AG20443 (cell line): Measurements from ENCODE around the gene PCBP3.
"Not testable (repeated sequence)": the region's sequence is repeated elsewhere in the genome, so short reads cannot be mapped to it uniquely, and the experiment has no call there.

Source experiments
- DNase-seq: peaks from one replicate; pipeline ENCODE4 v3.0.0; 2012; ENCODE audit warnings: low spot score, mixed read lengths

Gene PCBP3

DNA sequence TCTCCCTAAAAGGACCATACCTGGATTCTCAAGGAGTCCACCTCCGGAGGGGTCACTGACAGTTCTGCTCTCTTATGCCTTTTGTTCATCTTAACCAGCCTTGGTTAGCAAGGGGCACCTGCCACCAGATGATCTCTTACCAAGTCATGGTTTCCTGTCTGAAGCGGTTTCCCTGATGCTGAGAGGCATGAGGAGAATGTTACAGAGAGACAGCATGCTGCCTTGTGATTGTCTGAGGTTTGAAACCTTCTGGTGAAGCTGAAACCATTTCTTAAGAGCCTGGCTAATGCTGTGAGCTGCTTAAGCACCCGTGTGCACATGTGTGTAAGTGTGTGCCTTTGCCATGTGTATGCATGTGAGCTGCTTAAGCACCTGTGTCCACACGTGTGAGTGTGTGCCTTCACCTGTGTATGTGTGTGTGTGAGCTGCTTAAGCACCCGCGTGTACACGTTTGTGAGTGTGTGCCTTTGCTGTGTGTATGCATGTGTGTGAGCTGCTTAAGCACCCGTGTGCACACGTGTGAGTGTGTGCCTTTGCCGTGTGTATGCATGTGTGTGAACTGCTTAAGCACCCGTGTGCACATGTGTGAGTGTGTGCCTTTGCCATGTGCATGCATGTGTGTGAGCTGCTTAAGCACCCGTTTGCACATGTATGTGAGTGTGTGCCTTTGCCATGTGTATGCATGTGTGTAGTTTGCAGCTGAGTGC, 201.7 kb downstream of the PCBP3 start:
- DNase-seq, result no peak

DNA sequence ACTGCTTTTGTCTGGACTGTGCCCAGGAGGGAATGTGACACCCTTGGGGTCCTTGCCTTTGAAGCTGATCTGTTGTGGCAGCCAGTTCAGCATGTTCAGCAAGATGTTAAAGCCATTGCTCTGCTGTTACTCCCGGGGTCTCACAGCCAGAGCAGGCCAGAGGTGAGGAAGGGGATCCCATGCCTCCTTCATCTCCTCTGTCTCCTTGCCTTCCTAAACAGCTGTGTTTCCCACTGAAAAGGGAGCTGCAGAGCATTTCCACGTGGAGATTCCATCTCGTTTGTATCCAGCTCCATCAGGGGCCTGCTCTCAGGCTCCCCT, 202.2 kb downstream of the PCBP3 start:
- DNase-seq, result no peak

DNA sequence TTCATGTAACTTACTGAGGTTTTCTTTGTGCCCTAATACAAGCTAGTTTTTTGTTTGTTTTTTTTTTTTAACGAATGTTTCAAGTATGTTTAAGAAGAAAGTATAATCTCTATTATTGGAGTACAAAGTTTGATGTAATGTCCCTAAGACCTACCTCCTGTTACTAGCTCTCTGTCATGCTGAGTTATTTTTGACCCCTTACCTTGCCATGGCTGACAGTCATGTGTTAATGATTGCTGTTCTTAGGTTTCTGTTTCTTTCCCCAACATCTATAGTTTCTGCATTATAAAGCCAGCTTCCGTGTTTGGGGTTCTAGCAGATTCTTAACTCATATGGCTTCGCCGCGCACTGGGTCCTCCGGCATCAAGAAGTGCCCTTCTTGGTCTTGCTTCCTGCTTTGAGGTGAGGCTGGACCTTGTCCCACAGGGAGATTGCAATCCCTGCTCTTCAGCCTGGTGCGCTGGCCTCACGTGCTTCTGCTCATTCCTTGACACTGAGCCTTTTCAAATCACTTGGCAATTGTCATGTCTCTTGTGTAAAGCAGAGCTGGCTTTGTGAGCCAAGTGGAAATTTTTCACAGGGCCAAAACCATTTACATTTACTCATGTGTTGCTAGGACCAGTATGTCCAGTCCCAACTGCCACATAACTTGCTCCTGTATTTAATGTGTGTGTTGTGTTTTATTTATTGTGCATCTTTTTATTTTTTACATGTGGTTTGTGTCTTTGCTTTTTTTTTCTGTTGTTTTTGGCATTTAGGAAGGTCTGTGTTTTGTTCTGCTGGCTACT, 203.0 kb downstream of the PCBP3 start:
- DNase-seq, result peak; percentile 71

DNA sequence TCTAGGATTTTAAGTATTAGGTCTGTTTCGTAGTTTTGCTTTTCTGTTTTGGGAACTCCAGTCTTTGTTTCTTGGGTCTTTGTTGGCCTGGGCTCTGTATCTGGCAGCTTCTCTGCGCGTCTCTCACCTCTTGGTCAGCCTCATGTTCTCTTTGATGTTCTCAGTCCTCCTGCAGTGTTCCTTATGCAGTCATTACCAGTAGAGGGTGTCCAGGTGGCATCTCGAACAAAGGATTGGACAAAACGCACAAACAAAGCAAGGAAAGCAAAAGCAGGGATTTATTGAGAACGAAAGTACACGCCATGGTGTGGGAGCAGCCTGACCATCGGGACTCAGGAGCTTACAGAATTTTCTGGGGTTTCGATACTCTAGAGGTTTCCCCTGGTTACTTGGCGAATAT, 204.3 kb downstream of the PCBP3 start:
- DNase-seq, result no peak

DNA sequence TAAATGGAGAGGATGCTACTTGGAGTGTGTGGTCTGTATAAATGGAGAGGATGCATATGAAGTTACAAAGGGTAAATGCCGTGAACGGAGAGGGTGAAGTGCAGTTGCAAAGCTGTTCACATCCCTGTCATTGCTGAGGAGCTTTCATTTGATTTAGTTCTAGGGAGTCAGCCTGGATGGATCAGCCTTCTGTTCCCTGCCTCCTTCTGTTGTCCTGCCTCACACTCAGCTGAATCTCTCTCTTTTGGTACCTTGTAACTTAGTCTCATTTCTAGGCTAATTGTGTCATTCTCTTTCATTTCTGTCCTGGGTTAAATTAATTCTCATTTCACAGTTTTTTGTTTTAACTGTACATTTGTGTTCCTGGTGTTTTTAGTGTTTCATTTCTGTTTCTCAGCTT, 204.8 kb downstream of the PCBP3 start:
- no peak for DNase-seq

DNA sequence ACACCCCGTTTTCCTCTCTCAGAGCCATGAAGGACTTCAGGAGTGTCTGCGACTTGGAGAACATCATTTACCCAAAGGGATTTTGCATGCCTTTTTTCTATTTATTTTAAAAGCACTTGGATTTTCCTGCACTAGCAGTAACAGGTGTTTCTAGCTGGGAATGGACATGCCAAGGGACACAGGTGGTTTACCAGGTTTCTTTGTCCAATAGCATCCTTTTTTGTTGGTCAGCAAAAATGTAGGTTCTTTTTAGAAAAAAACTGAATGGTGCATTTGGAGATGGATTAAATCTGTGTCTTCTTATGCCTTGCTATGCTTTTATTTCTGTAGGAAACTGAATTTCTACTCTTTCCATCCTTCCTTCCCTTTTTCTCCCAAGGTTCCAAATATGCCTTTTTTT, 205.3 kb downstream of the PCBP3 start:
- no peak for DNase-seq

DNA sequence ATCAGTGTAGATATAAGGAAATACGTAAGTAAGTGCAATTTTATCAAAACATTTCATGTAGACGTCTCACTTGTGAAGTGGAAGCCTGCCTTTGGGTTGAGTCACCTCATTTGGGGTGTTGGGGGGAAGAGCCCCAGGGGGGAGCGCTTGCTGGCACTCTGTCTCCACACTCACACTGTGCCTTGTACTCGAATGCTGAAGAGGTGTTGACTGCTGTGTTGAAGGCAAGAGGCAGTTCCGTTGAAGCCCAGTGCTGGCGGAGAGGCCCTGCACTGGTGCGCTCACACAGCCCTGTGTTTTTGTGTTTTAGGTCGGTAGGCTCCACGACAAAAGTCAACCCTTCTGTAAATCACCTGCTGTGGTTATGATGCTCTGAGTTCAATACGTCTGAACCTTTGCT, 206.1 kb downstream of the PCBP3 start:
- DNase-seq, result no peak

DNA sequence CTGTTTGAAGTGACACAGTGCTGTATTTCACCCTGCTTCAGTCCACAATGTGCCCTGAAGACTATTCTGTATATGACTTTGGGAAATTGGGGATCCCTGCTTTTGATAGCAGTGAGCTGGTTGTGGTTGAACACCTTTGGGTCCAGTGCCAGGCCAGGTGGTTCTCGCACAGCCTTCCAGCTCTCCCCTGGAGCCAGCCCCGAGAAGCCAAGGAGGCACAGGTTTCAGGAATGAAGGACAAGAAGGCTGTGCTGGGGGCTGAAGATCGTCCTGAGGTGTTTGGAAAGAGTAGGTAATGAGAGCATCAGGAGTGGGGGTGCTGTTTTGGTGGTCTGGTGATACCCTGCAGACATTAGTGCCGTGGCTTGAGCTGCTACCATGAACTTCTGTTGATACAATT, 206.7 kb downstream of the PCBP3 start:
- no peak for DNase-seq

DNA sequence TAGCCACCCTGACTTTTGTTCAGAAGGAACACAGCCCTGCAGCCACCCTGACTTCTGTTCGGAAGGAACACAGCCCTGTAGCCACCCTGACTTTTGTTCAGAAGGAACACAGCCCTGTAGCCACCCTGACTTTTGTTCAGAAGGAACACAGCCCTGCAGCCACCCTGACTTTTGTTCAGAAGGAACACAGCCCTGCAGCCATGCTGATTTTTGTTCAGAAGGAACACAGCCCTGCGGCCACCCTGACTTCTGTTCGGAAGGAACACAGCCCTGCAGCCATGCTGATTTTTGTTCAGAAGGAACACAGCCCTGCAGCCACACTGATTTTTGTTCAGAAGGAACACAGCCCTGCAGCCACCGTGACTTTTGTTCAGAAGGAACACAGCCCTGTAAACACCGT, 208.9 kb downstream of the PCBP3 start:
- not testable (repeated sequence) for DNase-seq

DNA sequence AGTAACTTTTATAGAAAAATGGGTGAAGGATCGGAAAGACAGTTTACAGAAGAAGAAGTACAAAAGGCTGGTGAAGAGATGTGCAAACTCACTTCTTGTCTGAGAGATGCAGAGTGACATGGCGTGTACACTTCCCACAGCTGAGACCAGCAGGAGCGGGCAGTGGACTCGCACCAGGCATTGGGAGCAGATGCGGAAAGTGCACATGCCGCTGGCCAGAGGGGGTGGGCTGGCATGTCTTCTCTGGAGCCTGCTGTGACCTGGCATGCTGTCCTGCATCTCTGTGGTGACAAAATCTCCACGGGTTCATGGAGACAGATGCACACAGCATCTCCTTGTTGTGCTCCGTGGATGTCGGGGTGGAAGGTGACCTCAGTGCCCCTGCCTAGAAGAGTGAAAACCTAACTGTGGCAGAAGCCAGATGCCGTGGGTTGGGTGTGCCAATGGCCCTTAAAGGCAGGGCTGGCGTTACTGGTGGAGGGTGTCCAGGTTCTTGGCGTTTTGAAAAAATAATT, 209.4 kb downstream of the PCBP3 start:
- no peak for DNase-seq

DNA sequence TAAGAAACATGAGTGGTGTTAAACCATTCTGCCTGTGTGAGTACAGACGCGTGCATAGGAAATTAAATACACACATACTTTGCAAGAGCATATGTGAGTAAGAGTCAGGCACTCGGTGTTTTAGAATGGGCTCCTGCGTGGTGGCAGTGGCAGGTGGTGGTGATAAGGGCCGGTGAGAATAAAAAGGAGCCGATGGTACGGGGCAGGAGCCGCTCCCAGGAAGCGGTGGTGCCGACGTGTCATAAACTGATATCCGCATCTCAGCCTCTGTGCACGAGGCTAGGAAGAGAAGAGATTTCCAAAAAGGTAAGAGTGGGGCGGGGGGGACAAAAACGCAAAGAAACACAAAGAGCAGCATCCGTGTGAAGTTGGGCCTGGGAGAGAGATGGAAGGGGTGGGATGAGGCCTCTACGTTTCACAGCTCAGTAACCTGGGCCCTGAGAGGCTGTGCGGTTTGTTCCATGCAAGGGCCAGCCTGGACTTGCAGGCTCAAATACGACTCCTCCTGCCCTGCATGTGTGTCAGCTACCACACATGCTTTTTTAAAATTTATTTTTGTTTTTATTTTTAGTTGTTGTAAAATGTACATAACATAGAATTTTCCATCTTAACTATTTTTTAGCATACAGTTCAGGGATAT, 210.3 kb downstream of the PCBP3 start:
- no peak for DNase-seq

DNA sequence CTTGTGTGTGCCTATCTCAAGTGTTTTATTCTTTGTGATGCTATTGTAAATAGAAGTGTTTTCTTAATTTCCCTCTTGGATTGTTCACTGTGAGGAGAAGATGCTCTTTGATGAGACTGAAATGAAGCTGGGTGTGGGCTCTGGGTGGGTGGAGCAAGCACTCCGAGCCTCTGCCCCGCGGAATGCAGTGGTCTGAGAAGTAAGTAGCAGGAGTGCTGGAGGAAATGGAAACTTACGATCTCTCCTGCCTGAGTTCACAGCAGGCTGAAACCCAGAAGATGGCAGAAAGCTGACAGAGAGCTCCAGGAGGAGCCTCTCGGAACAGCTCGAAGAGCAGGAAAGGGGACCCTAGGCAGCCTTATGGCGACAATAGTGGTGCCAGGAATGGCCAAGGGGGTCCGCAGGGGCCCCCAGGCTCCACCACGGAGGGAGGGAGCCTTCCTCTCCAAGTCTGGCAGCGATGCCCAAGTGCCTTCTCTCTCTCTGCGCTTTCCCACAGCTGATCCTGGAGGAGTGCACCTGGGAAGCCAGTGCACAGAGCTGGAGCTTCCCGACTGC, 211.2 kb downstream of the PCBP3 start:
- no peak for DNase-seq

DNA sequence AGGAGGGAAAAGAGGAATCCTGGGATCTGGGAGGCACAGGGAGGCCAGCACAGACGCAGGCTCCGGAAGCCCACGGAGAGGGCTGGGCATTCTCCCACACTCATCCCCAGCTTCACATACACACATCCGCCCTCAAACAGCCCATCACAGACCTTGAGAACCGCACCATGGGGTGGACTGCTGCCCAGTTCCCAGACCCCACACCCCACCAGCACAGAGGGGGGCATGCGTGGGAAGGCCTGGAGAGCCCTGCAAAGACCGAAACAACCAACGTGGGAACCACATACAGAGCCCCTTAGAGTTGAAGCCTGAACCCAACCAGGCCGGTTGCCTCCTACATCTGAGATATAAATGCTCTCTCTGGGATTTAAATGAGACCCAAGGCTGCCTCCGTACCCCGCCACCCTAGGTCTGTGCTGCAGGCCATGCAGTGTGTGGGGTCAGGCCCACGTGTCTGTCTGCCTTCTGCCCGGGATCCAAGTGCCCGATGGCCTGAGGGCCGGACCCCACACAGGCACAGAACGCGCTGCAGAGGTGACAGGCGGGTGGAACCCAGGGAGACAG, 211.8 kb downstream of the PCBP3 start:
- DNase-seq, result no peak

DNA sequence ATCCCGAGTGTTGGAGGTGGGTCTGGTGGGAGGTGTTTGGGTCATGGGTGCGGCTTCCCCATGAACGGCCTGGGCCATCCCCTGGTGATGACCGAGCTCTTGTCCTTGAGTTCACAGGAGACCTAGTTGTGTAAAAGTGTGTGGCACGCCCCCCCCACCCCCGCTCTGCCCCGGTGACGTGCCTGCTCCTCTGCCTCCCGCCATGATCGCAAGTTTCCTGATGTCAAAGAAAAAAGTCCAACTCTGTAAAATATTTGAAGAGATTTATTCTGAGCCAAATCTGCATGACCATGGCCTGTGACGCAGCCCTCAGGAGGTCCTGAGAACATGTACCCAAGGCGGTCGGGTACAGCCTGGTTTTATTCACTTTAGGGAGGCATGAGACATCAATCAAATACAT, 212.9 kb downstream of the PCBP3 start:
- DNase-seq, result no peak

DNA sequence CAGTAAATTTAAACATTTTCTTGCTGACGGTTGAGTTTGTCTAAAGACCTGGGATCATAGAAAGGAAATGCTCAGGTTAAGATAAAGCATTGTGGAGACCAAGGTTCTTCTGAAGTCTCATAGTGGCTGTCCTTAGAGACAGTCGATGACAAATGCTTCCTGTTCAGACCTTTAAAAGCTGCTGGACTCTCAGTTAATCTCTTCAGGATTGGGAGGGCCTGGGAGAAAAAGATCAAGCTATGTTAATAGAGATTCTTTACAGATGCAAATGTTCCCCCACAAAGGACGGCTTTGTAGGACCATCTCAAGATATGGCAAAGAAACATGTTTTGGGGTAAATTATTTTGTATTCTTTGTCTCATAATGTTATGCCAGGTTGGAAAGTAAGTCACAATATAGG, 213.4 kb downstream of the PCBP3 start:
- DNase-seq, result no peak

DNA sequence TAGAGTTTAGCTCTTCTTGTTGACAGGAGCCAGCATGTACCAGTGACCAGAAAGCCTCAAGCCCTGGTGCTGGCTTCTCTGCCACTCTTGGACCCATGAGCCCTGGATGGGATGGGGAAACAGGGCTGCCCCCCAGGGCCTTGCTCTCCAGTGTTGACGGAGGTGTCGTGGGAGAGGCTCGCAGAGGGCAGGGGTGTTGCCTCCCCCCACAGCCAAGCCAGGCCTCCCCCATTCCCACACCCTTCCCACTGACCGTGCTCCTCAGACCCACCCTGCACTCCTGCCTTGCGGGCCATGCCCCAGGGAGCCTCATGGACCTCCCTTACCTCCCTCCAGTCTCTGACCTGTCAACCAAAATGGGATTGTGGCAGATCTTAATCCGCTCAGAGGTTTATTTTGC, 214.2 kb downstream of the PCBP3 start:
- no peak for DNase-seq

DNA sequence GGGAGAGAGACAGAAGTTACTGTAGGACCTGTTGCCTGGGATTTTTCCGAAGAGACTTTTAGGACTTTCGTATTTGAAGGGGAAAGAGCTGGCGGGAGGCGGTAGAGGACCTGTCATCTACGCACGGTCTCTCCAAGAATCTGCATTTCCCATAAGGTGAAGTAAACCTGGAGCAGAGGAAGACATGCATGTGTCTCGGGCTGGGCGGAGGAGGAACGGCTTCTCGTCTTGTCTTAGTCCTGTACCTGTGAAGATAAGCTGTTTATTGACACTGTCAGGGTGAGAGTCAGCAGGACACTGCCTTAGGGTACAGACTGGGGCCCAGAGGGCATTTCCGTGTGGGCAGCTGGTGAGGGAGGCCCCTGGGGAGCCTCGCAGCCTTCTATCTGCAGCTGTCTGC, 214.7 kb downstream of the PCBP3 start:
- no peak for DNase-seq

DNA sequence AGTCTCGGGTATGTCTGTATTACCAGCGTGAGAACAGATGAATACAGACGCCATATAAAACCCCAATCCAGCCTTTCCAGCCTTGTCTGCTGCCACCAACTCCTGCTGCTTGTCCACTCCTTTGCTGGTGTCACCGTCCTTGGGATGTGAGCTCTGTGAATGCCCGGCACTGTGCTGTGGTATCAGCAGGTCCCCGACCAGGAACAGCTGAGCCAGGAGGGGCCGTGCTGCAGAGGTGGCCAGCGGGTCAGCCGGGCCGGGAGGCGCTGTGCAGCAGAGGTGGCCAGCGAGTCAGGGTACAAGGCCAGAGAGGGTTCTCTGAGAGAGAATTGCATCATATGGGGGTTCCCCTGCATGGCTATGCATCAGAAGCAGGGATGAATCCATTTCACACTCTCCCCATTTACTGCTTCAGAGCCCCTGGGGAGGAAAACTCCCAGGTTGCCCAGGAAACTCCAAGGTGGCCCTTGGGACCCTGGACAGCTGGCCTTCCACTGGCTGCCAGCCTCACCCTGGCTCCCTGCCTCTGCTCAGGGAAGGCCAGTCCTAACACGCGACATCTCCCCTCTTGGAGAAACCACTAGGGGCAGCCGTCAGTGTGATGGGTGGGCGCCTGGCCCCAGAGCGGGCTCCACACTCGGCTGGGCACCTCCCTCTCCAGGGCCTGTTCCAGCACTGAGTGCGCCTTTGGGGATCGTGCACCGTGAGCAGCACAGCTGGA, 215.7 kb downstream of the PCBP3 start:
- no peak for DNase-seq

DNA sequence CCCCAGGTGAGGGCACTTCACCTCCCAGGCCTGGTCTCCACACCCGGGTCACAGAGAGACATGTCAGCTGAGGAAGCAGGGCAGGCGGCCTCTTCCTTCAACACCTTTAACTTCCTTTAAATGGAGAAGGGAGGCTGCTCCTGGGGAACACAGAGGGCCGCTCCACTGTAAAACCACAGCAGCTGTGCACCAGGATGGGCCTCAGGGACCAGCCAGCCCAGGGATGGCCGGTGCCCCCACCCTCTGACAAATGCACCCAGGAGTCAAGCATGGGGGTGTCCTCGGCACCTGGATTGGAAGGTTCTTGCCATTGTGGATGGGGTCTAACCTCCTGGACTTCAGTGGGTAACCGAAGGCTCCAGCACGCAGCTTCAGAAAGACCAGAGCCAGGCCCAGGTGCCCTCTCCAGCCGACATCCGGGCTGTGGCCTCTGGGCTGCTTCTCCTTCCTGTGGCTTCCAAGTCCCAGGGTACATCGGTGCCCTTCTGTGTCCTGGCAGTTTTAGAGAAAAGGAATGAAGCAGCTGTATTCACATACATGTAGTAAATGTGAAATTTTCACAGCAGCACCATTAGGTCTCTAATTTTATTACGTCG, 216.3 kb downstream of the PCBP3 start:
- DNase-seq, result no peak

DNA sequence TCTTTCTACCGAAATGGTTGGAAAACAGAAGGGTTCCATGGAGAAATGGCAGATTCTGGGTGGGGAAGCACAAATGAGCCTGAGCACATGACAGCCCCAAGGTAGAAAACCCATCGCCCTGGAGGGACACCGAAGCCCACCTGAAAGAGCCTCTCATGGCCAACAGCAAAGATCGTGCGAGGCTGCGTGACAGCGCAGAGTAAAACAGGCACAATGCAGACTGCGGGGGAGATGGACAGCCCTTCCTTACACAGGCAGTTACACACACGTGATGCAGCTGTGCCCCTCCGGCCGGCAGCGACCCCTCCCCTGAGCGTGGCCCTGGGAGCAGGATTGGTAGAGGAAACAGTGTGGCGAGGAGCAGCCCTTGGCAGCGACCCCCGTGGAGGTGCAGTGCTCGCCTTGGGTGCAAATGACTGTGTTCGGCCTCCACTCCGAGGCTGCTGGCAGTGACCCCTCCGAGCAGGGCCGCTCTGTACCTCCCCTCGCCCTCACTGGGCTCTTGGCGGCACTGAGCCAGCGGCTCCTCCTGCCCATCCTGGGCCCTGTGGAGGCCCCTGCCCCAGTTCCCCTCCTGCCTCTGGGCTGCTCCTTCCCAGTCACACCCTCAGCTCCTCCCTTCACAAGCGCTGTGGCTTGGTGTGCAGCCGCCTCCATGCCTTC, 217.1 kb downstream of the PCBP3 start:
- no peak for DNase-seq
